Fibroblast of villous mesenchyme (primary cell): Measurements from ENCODE around the gene DENND1B. TPM values are rescaled to one million over a fixed set of nuclear protein-coding genes. Genes with fewer than 3 reads are reported as not detected.

Experiments
- DNase-seq: peaks from one replicate; pipeline ENCODE4 v3.0.0-alpha.2; 2010; ENCODE audit warnings: low read depth
- H3K4me3 ChIP-seq: 2 replicates; pipeline ENCODE4 v1.5.1; 2011; ENCODE audit warnings: low read depth, mild to moderate bottlenecking, low read length
- small RNA-seq: library from RNA; depleted of rRNA; stranded (forward); fragments of <200 nt; gene quantifications from one replicate; pipeline ENCODE3, GENCODE V24; 2012
- total RNA-seq: library from RNA; depleted of rRNA; stranded (reverse); fragments of >200 nt; gene quantifications from 2 replicates; pipeline ENCODE4 v1.2.3, GENCODE V29; 2012
- TF ChIP-seq, protein P1 (sequence below): IDR thresholded peaks from 2 replicates; pipeline ENCODE4 v1.5.1; 2012; ENCODE audit warnings: low read depth, mild to moderate bottlenecking, low read length; ENCODE audit not compliant: insufficient read depth

Gene DENND1B
- total RNA-seq, 1 donor = 21.6 TPM

- H3K4me3 ChIP-seq = no peak overlapping the region
- DNase-seq = no peak
- TF ChIP-seq, protein P1, sequence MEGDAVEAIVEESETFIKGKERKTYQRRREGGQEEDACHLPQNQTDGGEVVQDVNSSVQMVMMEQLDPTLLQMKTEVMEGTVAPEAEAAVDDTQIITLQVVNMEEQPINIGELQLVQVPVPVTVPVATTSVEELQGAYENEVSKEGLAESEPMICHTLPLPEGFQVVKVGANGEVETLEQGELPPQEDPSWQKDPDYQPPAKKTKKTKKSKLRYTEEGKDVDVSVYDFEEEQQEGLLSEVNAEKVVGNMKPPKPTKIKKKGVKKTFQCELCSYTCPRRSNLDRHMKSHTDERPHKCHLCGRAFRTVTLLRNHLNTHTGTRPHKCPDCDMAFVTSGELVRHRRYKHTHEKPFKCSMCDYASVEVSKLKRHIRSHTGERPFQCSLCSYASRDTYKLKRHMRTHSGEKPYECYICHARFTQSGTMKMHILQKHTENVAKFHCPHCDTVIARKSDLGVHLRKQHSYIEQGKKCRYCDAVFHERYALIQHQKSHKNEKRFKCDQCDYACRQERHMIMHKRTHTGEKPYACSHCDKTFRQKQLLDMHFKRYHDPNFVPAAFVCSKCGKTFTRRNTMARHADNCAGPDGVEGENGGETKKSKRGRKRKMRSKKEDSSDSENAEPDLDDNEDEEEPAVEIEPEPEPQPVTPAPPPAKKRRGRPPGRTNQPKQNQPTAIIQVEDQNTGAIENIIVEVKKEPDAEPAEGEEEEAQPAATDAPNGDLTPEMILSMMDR = no peak
These were observed 308.5 kb downstream of the DENND1B start for GRCh38 chr1:197466813-197467212.

GRCh38 chr1:197465528-197466327, 309.6 kb downstream of the DENND1B start:
- no peak overlapping the region for H3K4me3 ChIP-seq
- DNase-seq = no peak
- TF ChIP-seq, protein P1 = no peak

DNA sequence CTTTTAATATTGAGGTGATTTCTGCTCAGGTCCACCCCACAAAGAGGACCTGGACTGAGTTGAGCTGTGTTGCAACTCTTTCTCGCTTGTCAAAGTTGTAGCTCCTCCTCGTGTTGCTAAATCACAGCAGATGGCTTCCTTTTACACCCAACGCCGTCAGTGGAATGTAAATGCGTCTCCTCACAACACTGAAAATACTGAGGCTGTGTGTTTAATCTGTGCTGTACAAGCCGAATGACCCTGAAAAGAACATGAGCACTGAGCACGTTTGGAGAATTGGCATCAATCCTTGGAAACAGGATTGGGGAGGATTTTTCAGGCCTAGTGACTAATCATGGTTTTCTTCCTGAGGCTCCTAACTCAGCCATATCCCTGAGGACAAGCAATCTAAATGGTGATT, 311.2 kb downstream of the DENND1B start:
- TF ChIP-seq, protein P1 = no peak
- peak; percentile 91 for DNase-seq
- no peak overlapping the region for H3K4me3 ChIP-seq

DNA sequence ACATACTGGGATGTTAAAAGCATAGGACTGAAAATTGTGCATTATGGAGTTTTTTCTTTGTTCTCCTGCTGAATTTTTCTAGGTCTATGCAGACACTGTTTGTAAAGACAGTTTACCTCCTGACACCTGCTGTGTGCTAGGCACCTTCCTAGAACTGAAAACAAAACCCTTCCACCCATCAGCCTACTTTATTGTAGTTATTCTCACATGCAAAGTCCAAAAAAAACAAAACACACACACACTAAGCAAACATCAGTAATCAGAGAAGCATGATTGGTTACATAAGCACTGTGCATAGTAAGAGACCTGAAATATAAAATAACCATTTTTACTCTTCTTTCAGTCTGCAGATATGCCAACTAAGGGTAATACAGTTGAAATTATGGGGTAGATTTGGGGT, 312.1 kb downstream of the DENND1B start:
- DNase-seq = no peak
- H3K4me3 ChIP-seq = no peak overlapping the region
- TF ChIP-seq, protein P1 = no peak

DNA sequence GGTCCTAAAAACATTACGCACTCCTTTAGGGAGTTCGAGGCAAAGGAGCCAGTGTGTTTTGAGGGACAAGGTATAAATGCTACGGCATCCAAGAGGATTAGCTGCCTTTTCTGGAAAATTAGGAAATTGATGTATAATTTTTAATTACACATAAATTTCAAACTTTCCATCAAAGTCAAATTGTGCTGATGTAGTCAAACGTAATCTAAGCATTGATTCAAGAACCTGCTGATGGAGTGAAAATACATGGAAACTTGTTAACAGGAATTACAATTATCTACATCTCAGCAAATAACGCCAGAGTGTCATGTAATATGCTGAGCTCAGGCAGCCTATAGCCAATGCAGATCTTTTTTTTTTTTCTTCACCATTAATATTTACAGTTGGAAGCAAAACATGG, 312.7 kb downstream of the DENND1B start:
- TF ChIP-seq, protein P1 = no peak
- no peak overlapping the region for H3K4me3 ChIP-seq
- no peak for DNase-seq

Small RNA genes lying within 50 kb of the gene (small RNA-seq; reads per million reads assigned to genes)
- not detected for gene RF00019

Other genes with a start within 250 kb of the DENND1B start
- 5.6 and 8.1 TPM in 2 replicates for gene C1orf53, start 127.2 kb upstream of the DENND1B start, total RNA-seq
- under 0.01 TPM in 1 of 2 replicates, not detected in the other for gene LHX9, start 141.9 kb upstream of the DENND1B start, total RNA-seq